Activated T-cell treated with anti-CD3 and anti-CD28 coated beads, Interleukin-2, amount 50 U/mL, for 24 hours (primary cell): ENCODE data around the gene MARS2.
A peak's percentile ranks its signal among the peaks of the same experiment; 100 is the strongest.
"Not testable (repeated sequence)": the region's sequence is repeated elsewhere in the genome, so short reads cannot be mapped to it uniquely, and the experiment has no call there.

ENCODE experiments used
- DNase-seq: peaks from one replicate; pipeline ENCODE4 v3.0.0-alpha.2; 2020
- H3K27ac Mint-ChIP-seq: 2 replicates; pipeline ENCODE4 v1.8.0; 2020; ENCODE audit warnings: mild to moderate bottlenecking, mixed read lengths
- H3K27me3 Mint-ChIP-seq: 2 replicates; pipeline ENCODE4 v1.8.0; 2020; ENCODE audit warnings: mixed read lengths
- H3K36me3 Mint-ChIP-seq: 2 replicates; pipeline ENCODE4 v1.8.0; 2020; ENCODE audit warnings: low read depth, mixed read lengths
- H3K4me1 Mint-ChIP-seq: 2 replicates; pipeline ENCODE4 v1.8.0; 2020; ENCODE audit warnings: low read depth, mixed read lengths
- H3K4me3 Mint-ChIP-seq: 2 replicates; pipeline ENCODE4 v1.8.0; 2020; ENCODE audit warnings: mild to moderate bottlenecking, moderate library complexity, mixed read lengths
- H3K9me3 Mint-ChIP-seq: 2 replicates; pipeline ENCODE4 v1.8.0; 2020; ENCODE audit warnings: mixed read lengths

Gene MARS2

DNA sequence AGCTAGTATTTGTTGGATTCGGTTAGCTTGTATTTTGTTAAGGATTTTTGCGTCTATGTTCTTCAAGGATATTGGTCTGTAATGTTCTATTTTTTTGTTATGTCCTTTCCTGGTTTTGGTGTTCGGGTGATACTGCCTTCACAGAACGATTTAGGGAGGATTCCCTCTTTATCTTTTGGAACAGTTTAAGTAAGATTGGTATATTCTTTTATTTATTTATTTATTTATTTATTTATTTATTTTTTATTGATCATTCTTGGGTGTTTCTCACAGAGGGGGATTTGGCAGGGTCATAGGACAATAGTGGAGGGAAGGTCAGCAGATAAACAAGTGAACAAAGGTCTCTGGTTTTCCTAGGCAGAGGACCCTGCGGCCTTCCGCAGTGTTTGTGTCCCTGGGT is 10.0 kb upstream of the MARS2 start:
- not testable (repeated sequence) for H3K36me3 Mint-ChIP-seq, H3K4me1 Mint-ChIP-seq, DNase-seq, H3K9me3 Mint-ChIP-seq, H3K27ac Mint-ChIP-seq, H3K27me3 Mint-ChIP-seq, H3K4me3 Mint-ChIP-seq

DNA sequence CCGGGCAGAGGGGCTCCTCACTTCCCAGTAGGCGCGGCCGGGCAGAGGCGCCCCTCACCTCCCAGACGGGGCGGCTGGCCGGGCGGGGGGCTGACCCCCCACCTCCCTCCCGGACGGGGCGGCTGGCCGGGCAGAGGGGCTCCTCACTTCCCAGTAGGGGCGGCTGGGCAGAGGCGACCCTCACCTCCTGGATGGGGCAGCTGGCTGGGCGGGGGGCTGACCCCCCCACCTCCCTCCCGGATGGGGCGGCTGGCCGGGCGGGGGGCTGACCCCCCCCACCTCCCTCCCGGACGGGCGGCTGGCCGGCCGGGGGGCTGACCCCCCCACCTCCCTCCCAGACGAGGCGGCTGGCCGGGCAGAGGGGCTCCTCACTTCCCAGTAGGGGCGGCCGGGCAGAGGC is 9.2 kb upstream of the MARS2 start:
- DNase-seq, H3K9me3 Mint-ChIP-seq, H3K27ac Mint-ChIP-seq, H3K27me3 Mint-ChIP-seq, H3K36me3 Mint-ChIP-seq, H3K4me3 Mint-ChIP-seq: not testable (repeated sequence)
- H3K4me1 Mint-ChIP-seq: peaks cover 15% of the 10 kb centered on the region

DNA sequence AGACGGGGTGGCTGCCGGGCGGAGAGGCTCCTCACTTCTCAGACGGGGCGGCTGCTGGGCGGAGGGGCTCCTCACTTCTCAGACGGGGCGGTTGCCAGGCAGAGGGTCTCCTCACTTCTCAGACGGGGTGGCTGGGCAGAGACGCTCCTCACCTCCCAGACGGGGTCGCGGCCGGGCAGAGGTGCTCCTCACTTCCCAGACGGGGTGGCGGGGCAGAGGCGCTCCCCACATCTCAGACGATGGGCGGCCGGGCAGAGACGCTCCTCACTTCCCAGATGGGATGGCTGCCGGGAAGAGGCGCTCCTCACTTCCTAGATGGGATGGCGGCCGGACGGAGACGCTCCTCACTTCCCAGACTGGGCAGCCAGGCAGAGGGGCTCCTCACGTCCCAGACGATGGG is 8.6 kb upstream of the MARS2 start:
- H3K4me3 Mint-ChIP-seq, DNase-seq, H3K27ac Mint-ChIP-seq: not testable (repeated sequence)

DNA sequence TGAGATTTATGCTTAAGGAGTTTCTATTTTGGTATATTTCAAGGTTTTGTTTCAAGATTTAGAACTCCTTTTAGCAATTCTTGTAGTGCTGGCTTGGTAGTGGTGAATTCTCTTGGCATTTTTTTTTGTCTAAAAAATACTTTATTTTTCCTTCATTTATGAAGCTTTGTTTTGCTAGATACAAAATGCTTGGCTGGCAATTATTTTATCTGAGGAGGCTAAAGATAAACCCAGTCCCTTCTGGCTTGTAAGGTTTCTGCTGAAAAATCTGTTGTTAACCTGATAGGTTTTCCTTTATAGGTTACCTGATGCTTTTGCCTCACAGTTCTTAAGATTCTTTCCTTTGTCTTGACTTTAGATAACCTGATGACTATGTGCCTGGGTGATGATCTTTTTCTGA is 5.4 kb upstream of the MARS2 start:
- H3K27me3 Mint-ChIP-seq, H3K36me3 Mint-ChIP-seq, DNase-seq, H3K4me3 Mint-ChIP-seq, H3K27ac Mint-ChIP-seq, H3K9me3 Mint-ChIP-seq: not testable (repeated sequence)
- H3K4me1 Mint-ChIP-seq: peaks cover 25% of the 10 kb centered on the region

More for the DNA sequence above, 8.6 kb upstream of the MARS2 start:
- not testable (repeated sequence) for H3K27me3 Mint-ChIP-seq, H3K36me3 Mint-ChIP-seq, H3K9me3 Mint-ChIP-seq
- peaks cover 21% of the 10 kb centered on the region for H3K4me1 Mint-ChIP-seq

DNA sequence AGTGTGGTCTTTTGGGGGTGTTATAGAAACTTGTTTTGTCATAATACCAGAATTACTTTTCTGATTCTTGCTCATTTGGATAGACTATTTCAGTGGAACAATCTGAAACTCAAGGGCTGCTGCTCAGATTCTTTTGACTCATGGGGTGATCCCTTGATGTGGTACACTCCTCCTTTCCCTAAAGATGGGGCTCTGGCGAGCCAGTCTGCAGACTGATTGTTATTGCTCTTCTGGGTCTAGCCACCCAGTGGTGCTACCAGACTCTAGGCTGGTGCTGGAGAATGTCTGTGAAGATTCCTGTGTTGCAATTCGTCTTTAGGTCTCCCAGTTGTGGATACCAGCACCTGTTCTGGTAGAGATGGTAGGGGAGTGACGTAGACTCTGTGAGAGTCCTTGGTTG is 4.2 kb upstream of the MARS2 start:
- Mint-ChIP-seq H3K27ac (peak overlapping the region; percentile 15), H3K27me3 (peaks cover 5% of the 10 kb centered on the region), H3K4me1 (peaks cover 27% of the 10 kb centered on the region), H3K4me3 (no peak overlapping the region), H3K9me3 (no peaks in the 10 kb centered on the region), H3K36me3 (peaks cover 8% of the 10 kb centered on the region)
- DNase-seq: no peak

DNA sequence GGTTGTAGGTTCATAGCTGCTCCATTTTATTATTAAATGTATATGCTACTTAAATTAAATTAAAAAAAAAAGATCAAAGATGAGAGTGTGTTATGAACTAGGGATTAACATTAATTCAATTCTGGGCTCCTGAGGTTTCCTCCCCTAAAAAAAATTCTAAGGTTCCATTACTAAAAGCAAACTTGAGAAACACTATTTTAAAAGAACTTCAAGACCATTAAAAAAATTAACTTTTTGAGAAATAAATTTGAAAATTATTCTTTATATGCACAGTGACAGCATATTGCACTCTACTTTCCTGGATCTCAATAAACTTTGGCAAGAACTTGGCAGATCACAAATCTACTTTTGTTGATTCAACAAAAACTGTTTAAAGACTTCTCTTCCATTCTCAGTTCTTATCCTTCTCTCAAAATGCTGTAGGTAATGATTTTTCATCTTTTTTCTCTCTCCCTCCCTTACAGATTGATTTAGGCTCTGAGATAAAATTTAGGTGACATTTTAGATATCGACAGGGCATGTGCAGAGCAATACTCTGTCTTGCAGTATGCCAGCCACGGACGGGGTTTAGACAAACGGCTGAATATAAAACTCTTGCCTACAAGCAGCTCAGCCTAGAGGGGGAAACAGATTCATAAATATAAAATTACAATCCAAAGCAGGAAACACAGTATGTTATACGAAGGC is 592 bp upstream of the MARS2 start:
- Mint-ChIP-seq H3K9me3 (no peaks in the 10 kb centered on the region), H3K4me1 (peaks cover 42% of the 10 kb centered on the region), H3K27me3 (peaks cover 5% of the 10 kb centered on the region), H3K4me3 (peak overlapping the region; percentile 94), H3K27ac (peak overlapping the region; percentile 94), H3K36me3 (peaks cover 37% of the 10 kb centered on the region)
- DNase-seq: no peak

DNA sequence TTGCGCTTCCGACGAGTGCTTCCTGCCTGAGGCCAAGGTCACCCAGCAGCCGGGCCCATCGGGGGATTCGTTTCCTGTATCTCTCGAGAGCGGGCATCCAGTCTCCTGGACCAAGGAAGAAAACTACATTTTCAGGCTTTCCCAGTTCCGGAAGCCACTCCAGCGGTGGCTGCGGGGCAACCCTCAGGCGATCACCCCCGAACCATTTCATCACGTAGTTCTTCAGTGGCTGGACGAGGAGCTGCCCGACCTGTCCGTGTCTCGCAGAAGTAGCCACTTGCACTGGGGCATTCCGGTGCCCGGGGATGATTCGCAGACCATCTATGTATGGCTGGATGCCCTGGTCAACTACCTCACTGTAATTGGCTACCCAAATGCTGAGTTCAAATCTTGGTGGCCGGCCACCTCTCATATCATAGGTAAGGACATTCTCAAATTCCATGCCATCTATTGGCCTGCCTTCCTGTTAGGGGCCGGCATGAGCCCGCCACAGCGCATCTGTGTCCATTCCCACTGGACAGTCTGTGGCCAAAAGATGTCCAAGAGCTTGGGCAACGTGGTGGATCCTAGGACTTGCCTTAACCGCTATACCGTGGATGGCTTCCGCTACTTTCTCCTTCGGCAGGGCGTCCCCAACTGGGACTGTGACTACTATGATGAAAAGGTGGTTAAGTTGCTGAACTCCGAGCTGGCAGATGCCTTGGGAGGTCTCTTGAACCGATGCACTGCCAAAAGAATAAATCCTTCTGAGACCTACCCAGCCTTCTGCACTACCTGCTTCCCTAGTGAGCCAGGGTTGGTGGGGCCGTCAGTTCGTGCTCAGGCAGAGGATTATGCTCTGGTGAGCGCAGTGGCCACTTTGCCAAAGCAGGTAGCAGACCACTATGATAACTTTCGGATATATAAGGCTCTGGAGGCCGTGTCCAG is 1.0 kb downstream of the MARS2 start:
- Mint-ChIP-seq H3K36me3 (peaks cover 51% of the 10 kb centered on the region), H3K27ac (peak overlapping the region; percentile 93), H3K27me3 (peaks cover 5% of the 10 kb centered on the region), H3K9me3 (no peaks in the 10 kb centered on the region), H3K4me1 (peaks cover 48% of the 10 kb centered on the region), H3K4me3 (peak overlapping the region; percentile 94)
- peak; percentile 44 for DNase-seq

DNA sequence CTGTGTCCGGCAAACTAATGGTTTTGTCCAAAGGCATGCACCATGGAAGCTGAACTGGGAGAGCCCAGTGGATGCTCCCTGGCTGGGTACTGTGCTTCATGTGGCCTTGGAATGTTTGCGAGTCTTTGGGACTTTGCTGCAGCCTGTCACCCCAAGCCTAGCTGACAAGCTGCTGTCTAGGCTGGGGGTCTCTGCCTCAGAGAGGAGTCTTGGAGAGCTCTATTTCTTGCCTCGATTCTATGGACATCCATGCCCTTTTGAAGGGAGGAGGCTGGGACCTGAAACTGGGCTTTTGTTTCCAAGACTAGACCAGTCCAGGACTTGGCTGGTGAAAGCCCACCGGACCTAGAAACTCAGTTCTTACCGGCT is 1.7 kb downstream of the MARS2 start:
- DNase-seq: no peak
- peak overlapping the region; percentile 94 for H3K4me3 Mint-ChIP-seq
- H3K9me3 Mint-ChIP-seq: no peaks in the 10 kb centered on the region
- no peak overlapping the region for H3K27ac Mint-ChIP-seq
- peaks cover 58% of the 10 kb centered on the region for H3K36me3 Mint-ChIP-seq
- H3K27me3 Mint-ChIP-seq: no peaks in the 10 kb centered on the region
- H3K4me1 Mint-ChIP-seq: peaks cover 48% of the 10 kb centered on the region

DNA sequence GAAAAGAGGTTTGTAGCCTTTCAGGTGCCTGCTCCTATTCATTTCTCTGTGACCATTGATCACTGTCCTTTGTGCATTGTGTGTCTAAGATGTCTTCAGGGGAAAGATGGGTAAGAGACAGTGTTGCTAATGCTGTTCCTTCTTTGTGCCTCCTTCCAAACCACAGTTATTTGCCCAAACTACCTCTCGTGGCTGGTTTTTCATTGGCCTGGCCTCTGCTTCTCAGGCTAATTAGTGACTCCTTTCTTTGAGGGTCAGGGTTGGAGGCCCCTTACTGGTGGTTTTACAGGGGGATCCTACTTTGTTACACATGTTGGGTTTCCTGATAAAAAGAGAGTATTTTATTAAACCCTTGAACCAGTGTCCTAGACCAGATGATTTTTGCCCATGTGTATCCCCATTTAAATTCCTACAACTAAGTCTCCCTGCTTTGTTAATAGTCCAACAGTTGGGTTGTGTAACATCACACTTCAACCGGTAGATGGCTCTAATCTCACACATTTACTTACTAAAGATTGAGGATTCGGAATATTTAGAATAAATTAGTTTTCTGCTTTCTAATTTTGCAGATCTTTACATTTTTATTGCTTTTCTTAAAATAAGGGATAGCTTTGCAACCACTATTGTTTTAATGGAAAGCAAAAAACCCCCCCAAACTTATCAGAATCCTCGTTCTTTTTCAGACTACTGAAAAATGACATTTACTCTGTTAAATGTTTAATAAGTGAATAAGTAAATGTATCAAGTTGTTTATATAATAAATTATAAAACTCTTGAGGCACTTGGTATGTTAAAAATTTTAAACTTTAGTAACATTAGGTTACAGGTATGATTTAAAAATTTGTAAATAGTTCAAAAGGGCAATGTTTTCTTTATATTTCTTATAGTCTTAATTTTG is 2.4 kb downstream of the MARS2 start:
- Mint-ChIP-seq H3K27ac (peak overlapping the region; percentile 47), H3K4me3 (peak overlapping the region; percentile 94), H3K36me3 (peaks cover 60% of the 10 kb centered on the region), H3K4me1 (peaks cover 50% of the 10 kb centered on the region), H3K9me3 (no peaks in the 10 kb centered on the region), H3K27me3 (no peaks in the 10 kb centered on the region)
- DNase-seq: no peak

DNA sequence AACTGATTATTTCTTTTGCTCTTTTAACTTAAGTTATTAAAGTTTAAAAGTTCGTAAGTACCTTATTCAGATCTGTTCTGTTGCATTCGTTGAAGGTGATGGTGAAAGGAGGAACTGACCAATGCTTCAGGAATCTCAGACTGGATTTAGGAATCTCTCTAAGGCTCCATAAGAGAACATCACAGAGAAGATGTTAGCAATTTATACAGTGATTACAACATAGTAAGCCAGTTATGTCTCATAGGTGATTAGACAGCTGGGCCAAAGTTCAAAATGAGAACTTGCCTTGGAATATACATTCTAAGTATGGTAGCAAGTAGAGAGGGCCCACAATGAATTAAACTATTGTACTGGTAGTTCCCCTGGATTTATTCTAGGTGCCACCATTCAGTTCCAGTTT is 3.2 kb downstream of the MARS2 start:
- Mint-ChIP-seq H3K4me1 (peaks cover 57% of the 10 kb centered on the region), H3K27me3 (no peaks in the 10 kb centered on the region), H3K9me3 (no peaks in the 10 kb centered on the region), H3K4me3 (peak overlapping the region; percentile 94), H3K27ac (no peak overlapping the region), H3K36me3 (peaks cover 68% of the 10 kb centered on the region)
- no peak for DNase-seq

DNA sequence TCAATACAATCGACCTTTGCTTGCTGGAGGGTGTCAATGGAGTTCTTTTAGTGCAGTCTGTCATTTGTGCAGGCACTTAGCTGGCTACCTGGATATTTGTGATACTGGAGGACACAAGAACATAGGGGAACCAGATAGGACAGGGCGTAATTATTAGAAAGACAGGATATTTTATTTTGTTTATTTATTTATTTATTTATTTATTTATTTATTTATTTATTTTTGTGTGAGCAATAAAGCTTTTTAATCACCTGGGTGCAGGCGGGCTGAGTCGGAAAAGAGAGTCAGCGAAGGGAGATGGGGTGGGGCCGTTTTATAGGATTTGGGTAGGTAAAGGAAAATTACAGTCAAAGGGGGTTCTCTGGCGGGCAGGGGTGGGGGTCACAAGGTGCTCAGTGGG is 4.0 kb downstream of the MARS2 start:
- H3K27ac Mint-ChIP-seq, DNase-seq, H3K27me3 Mint-ChIP-seq, H3K9me3 Mint-ChIP-seq: not testable (repeated sequence)
- peaks cover 57% of the 10 kb centered on the region for H3K4me1 Mint-ChIP-seq
- H3K36me3 Mint-ChIP-seq: peaks cover 74% of the 10 kb centered on the region
- H3K4me3 Mint-ChIP-seq: peak overlapping the region; percentile 94

DNA sequence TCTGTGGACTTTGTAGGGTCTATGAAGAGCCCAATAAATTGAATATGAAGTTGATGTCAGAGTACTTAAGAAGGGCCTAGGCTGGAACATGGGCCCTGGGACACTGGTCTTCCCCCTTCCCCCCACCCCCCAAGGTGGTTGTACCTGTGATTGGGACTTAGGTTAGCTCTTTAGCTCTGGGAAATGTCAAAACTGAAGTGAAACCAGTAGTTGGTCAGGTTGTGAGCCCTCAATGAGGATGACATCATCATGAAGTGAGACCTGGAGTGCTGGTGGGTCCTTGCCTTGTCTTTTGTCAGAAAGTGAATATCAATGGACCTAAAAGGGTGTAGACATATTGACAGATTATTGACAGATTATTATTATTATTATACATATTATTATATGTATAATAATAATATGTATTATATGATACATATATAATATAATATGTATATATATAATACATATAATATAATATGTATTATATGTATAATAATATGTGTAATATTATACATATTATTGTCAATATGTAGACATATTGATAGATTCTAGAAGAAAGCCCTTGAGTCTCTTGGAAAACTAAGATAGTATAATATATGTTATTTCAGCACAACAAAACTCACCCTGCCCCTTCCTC is 5.4 kb downstream of the MARS2 start:
- Mint-ChIP-seq H3K4me3 (peak overlapping the region; percentile 21), H3K9me3 (no peaks in the 10 kb centered on the region), H3K36me3 (peaks cover 79% of the 10 kb centered on the region), H3K4me1 (peaks cover 52% of the 10 kb centered on the region), H3K27ac (no peak overlapping the region), H3K27me3 (no peaks in the 10 kb centered on the region)
- DNase-seq: no peak

DNA sequence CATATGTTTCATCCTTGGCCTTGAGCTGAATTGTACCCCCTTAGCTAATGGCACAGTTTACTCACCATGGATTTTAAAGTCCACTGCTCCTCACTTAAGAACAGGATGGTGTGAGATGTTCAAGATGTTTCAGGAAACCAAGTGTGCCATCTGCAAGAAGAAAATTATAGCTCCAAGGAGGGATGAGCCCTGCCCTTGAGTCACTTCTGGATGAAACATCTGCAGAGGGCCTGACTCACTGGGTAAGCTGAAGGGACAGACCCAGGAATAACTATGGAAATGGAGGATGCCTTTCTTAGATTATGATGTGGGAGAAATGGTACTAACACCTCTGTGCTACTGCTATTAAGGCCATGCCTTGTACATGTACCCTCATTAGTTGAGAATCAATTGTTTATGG is 6.4 kb downstream of the MARS2 start:
- peaks cover 52% of the 10 kb centered on the region for H3K4me1 Mint-ChIP-seq
- H3K4me3 Mint-ChIP-seq: no peak overlapping the region
- H3K9me3 Mint-ChIP-seq: no peaks in the 10 kb centered on the region
- no peaks in the 10 kb centered on the region for H3K27me3 Mint-ChIP-seq
- H3K27ac Mint-ChIP-seq: no peak overlapping the region
- H3K36me3 Mint-ChIP-seq: peaks cover 77% of the 10 kb centered on the region
- no peak for DNase-seq

DNA sequence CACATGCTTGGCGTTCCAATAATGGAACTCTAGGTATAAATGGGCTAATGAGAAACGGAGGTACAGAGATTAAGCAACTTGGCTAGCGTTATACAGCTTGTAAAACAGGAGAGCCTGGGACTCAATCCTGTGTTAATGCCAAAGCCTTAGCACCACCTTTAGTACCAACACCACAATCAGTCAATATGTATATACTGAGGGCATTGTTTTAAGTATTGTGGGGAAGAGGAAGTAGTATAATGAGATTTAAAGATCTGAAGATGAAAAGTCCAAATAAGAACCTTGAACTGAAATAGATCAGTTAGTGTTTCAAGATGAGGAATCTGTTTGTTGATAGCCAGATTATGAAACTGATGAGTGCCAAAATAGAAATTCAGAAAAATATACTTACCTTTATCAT is 8.1 kb downstream of the MARS2 start:
- H3K27ac Mint-ChIP-seq: no peak overlapping the region
- H3K27me3 Mint-ChIP-seq: no peaks in the 10 kb centered on the region
- H3K4me1 Mint-ChIP-seq: peaks cover 43% of the 10 kb centered on the region
- DNase-seq: no peak
- H3K9me3 Mint-ChIP-seq: no peaks in the 10 kb centered on the region
- H3K4me3 Mint-ChIP-seq: no peak overlapping the region
- H3K36me3 Mint-ChIP-seq: peaks cover 70% of the 10 kb centered on the region
